Activated CD4-positive, alpha-beta T cell treated with anti-CD3 and anti-CD28 coated beads, Interleukin-2, amount 10 ng/mL, durations not matched to agents 24 days and 14 days (primary cell): Measurements from ENCODE around the gene NDUFV3. TPM values are rescaled to one million over a fixed set of nuclear protein-coding genes. Genes with fewer than 3 reads are reported as not detected.
"Not testable (repeated sequence)": the region's sequence is repeated elsewhere in the genome, so short reads cannot be mapped to it uniquely, and the experiment has no call there.

Experiments
- DNase-seq: peaks from one replicate; pipeline ENCODE4 v3.0.0; 2022
- H3K27ac Mint-ChIP-seq: one replicate; pipeline ENCODE4 v1.8.0; 2022; ENCODE audit warnings: mild to moderate bottlenecking, mixed read lengths
- H3K27me3 Mint-ChIP-seq: one replicate; pipeline ENCODE4 v1.8.0; 2022; ENCODE audit warnings: mixed read lengths
- H3K36me3 Mint-ChIP-seq: one replicate; pipeline ENCODE4 v1.8.0; 2022; ENCODE audit warnings: low read depth, mild to moderate bottlenecking, mixed read lengths
- H3K4me1 Mint-ChIP-seq: one replicate; pipeline ENCODE4 v1.8.0; 2021; ENCODE audit warnings: mixed read lengths
- H3K4me3 Mint-ChIP-seq: one replicate; pipeline ENCODE4 v1.8.0; 2022; ENCODE audit warnings: mild to moderate bottlenecking, moderate library complexity, mixed read lengths
- H3K9me3 Mint-ChIP-seq: one replicate; pipeline ENCODE4 v1.8.0; 2021; ENCODE audit warnings: mixed read lengths
- intact Hi-C: fragments of 100-400 bp; cut with micrococcal nuclease; formaldehyde crosslinking; loops from one replicate; pipeline ENCODE4 v1.15.1; 2023
- total RNA-seq: library from RNA; stranded (reverse); gene quantifications from 2 replicates; pipeline ENCODE4 v1.2.3, GENCODE V29; 2022

The NDUFV3 gene
- total RNA-seq, 1 donor from 2014 or later, result 41.2 TPM

GRCh38 chr21:42925114-42925926, 32.2 kb downstream of the NDUFV3 start, which contains the start of gene ERVH48-1:
TSS of gene ERVH48-1 (minus strand) at chr21:42925630. CDS start at chr21:42919006, 6,624 bp downstream.
- peak within 1 kb of the TSS; percentile 75 for H3K4me3 Mint-ChIP-seq
- H3K27me3 Mint-ChIP-seq, result no peaks in the 10 kb centered on the region
- peaks cover 22% of the 10 kb centered on the region for H3K4me1 Mint-ChIP-seq
- no peaks in the 10 kb centered on the region for H3K9me3 Mint-ChIP-seq
- H3K27ac Mint-ChIP-seq, result peak within 1 kb of the TSS; percentile 87
- DNase-seq, result peak; percentile 71
- H3K36me3 Mint-ChIP-seq, result no peaks in the 10 kb centered on the region
- intact Hi-C loops, result no loop called here

GRCh38 chr21:42927474-42928200, 34.5 kb downstream of the NDUFV3 start:
- H3K27me3 Mint-ChIP-seq, H3K27ac Mint-ChIP-seq, DNase-seq, intact Hi-C loops, H3K36me3 Mint-ChIP-seq, H3K9me3 Mint-ChIP-seq, H3K4me3 Mint-ChIP-seq: not testable (repeated sequence)
- peaks cover 22% of the 10 kb centered on the region for H3K4me1 Mint-ChIP-seq

- no peak overlapping the region for H3K4me3 Mint-ChIP-seq
- no peak for DNase-seq
- no peaks in the 10 kb centered on the region for H3K27me3 Mint-ChIP-seq
- H3K9me3 Mint-ChIP-seq, result no peaks in the 10 kb centered on the region
- no peaks in the 10 kb centered on the region for H3K36me3 Mint-ChIP-seq
- intact Hi-C loops, result no loop called here
- H3K27ac Mint-ChIP-seq, result no peak overlapping the region
- peaks cover 10% of the 10 kb centered on the region for H3K4me1 Mint-ChIP-seq
These were observed 36.9 kb downstream of the NDUFV3 start for GRCh38 chr21:42929969-42930368.

GRCh38 chr21:42931560-42932235, 38.6 kb downstream of the NDUFV3 start:
- Mint-ChIP-seq H3K4me1 (peaks cover 4% of the 10 kb centered on the region), H3K27me3 (no peaks in the 10 kb centered on the region), H3K4me3 (no peak overlapping the region), H3K36me3 (no peaks in the 10 kb centered on the region), H3K27ac (no peak overlapping the region), H3K9me3 (no peaks in the 10 kb centered on the region)
- DNase-seq, result no peak
- intact Hi-C loops, result no loop called here

GRCh38 chr21:42932378-42933136, 39.4 kb downstream of the NDUFV3 start:
- H3K36me3 Mint-ChIP-seq, H3K27me3 Mint-ChIP-seq, intact Hi-C loops, H3K27ac Mint-ChIP-seq, DNase-seq, H3K9me3 Mint-ChIP-seq, H3K4me3 Mint-ChIP-seq, H3K4me1 Mint-ChIP-seq: not testable (repeated sequence)

GRCh38 chr21:42933137-42933970, 40.2 kb downstream of the NDUFV3 start:
- H3K4me3 Mint-ChIP-seq, H3K36me3 Mint-ChIP-seq, H3K27ac Mint-ChIP-seq, intact Hi-C loops, DNase-seq, H3K4me1 Mint-ChIP-seq, H3K27me3 Mint-ChIP-seq, H3K9me3 Mint-ChIP-seq: not testable (repeated sequence)

- H3K4me3 Mint-ChIP-seq, intact Hi-C loops, H3K27ac Mint-ChIP-seq, H3K9me3 Mint-ChIP-seq, H3K36me3 Mint-ChIP-seq, DNase-seq, H3K4me1 Mint-ChIP-seq, H3K27me3 Mint-ChIP-seq: not testable (repeated sequence)
These were observed 40.9 kb downstream of the NDUFV3 start for GRCh38 chr21:42933973-42934372.

- H3K9me3 Mint-ChIP-seq, H3K27me3 Mint-ChIP-seq, DNase-seq, H3K27ac Mint-ChIP-seq, H3K4me3 Mint-ChIP-seq, intact Hi-C loops, H3K36me3 Mint-ChIP-seq, H3K4me1 Mint-ChIP-seq: not testable (repeated sequence)
These were observed 43.3 kb downstream of the NDUFV3 start for GRCh38 chr21:42936360-42936759.

GRCh38 chr21:42937034-42937940, 44.2 kb downstream of the NDUFV3 start:
- intact Hi-C loops, H3K9me3 Mint-ChIP-seq, H3K27me3 Mint-ChIP-seq, H3K4me3 Mint-ChIP-seq, DNase-seq, H3K36me3 Mint-ChIP-seq, H3K27ac Mint-ChIP-seq, H3K4me1 Mint-ChIP-seq: not testable (repeated sequence)

GRCh38 chr21:42937960-42938605, 45.0 kb downstream of the NDUFV3 start:
- Mint-ChIP-seq H3K4me1 (no peaks in the 10 kb centered on the region), H3K36me3 (no peaks in the 10 kb centered on the region), H3K9me3 (no peaks in the 10 kb centered on the region), H3K27me3 (peaks cover 2% of the 10 kb centered on the region), H3K4me3 (no peak overlapping the region), H3K27ac (no peak overlapping the region)
- intact Hi-C loops, result no loop called here
- DNase-seq, result no peak

- H3K4me3 Mint-ChIP-seq, H3K27ac Mint-ChIP-seq, H3K4me1 Mint-ChIP-seq, H3K9me3 Mint-ChIP-seq, DNase-seq, H3K27me3 Mint-ChIP-seq, H3K36me3 Mint-ChIP-seq, intact Hi-C loops: not testable (repeated sequence)
These were observed 45.5 kb downstream of the NDUFV3 start for GRCh38 chr21:42938606-42938995.
